Measurements from ENCODE around the gene PNO1. TPM values are rescaled to one million over a fixed set of nuclear protein-coding genes. Genes with fewer than 3 reads are reported as not detected.

The PNO1 gene
- total RNA-seq, 2 experiments from 2014 or later, result 27.1 to 29.5 TPM

DNA sequence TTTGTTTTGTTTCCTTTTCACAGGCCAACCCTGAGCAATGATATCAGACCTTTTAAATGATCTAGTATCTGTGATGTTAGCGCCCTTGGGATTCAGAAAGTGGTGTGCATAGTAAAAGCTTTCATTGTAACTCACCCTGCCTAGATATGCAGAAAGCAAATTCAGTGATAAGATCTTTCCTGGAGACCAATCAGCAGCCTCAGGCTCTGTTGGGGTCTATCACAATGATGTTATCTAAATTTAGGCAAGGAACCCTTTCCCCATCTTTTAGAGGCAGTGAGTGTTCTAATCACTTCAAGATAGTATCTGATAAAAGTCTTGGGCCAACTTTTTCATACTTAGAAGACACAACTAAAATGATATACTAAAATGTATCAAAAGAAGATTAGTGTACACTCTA, 23.6 kb upstream of the PNO1 start:
- Mint-ChIP-seq H3K36me3 (ENCODE audit: low read depth) (peaks cover 73% of the 10 kb centered on the region), H3K27ac (no peak overlapping the region), H3K4me3 (no peak overlapping the region), H3K4me1 (ENCODE audit: low read depth) (no peaks in the 10 kb centered on the region), H3K9me3 (no peaks in the 10 kb centered on the region), H3K27me3 (no peaks in the 10 kb centered on the region)
- TF ChIP-seq, protein P1, sequence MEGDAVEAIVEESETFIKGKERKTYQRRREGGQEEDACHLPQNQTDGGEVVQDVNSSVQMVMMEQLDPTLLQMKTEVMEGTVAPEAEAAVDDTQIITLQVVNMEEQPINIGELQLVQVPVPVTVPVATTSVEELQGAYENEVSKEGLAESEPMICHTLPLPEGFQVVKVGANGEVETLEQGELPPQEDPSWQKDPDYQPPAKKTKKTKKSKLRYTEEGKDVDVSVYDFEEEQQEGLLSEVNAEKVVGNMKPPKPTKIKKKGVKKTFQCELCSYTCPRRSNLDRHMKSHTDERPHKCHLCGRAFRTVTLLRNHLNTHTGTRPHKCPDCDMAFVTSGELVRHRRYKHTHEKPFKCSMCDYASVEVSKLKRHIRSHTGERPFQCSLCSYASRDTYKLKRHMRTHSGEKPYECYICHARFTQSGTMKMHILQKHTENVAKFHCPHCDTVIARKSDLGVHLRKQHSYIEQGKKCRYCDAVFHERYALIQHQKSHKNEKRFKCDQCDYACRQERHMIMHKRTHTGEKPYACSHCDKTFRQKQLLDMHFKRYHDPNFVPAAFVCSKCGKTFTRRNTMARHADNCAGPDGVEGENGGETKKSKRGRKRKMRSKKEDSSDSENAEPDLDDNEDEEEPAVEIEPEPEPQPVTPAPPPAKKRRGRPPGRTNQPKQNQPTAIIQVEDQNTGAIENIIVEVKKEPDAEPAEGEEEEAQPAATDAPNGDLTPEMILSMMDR (IDR thresholded peaks at IDR 0.05), result no peak
- ChIA-PET POLR2A (no interaction called here), CTCF (no interaction called here)
- ATAC-seq (ENCODE audit: poor library complexity) (no peak), DNase-seq (no peak)
- Histone ChIP-seq H3K36me3 (ENCODE audit: insufficient read depth, low read length) (peaks cover 26% of the 10 kb centered on the region), H3K27ac (ENCODE audit: low read depth in 1 of 2, low read length in 2 of 2) (no peak overlapping the region), H3K27me3 (ENCODE audit: control insufficient read depth in 1 of 2, insufficient read depth in 2 of 2, low read length in 2 of 2) (no peaks in the 10 kb centered on the region), H3K4me1 (ENCODE audit: insufficient read depth, low read length) (no peaks in the 10 kb centered on the region), H3K9me3 (ENCODE audit: control insufficient read depth in 1 of 2, insufficient read depth in 1 of 2, low read length in 2 of 2) (no peaks in the 10 kb centered on the region), H3K4me3 (ENCODE audit: low read length) (no peak overlapping the region)
- intact Hi-C loops (cut with DNase I, micrococcal nuclease), result no loop called here

GRCh38 chr2:68134554-68134953, 23.1 kb upstream of the PNO1 start:
- H3K36me3 Mint-ChIP-seq (ENCODE audit: low read depth), result peaks cover 74% of the 10 kb centered on the region

DNA sequence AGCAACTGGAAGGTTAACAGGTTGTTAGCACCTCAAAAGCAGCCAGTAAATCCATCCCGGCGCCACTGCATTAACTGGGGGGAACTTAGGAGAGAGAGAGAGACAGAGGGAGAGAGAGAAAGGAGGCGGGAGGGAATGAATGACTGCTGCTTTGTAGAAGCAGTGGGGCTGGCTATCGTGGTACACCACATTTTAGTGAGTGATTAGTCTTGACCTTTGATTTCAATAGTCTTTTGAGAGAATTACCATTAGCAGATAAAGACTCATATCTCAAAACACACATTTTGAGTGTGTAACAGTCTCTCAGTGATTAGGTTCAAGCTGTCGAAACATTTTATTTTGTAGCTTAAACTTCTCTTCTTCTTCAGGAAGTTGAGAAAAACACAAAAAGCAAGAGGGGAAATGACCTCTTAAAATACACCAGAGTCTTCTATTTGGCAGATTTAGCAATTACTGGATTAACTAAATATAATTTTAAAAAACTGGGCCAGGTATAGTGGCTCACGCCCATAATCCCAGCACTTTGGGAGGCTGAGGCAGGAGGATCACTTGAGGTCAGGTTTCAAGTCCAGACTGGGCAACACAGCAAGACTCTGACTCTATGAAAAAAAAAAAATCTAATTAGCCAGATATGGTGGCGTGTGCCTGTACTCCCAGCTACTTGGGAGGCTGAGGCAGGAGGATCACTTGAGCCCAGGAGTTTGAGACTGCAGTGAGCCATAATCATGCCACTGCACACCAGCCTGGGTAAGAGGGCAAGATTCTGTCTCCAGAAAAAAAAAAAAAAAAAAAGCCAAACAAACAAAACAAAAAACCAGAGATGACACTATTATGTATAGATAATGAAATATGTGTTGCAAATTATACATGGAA, 22.0 kb upstream of the PNO1 start:
- ChIA-PET POLR2A (no interaction called here), CTCF (interaction anchor here (1.1 kb wide), 1 partner anchor 108 kb away, joined by 4 read pairs; no protein-coding TSS in a partner anchor)
- Mint-ChIP-seq H3K36me3 (ENCODE audit: low read depth) (peaks cover 75% of the 10 kb centered on the region), H3K4me3 (no peak overlapping the region), H3K9me3 (no peaks in the 10 kb centered on the region), H3K27ac (no peak overlapping the region), H3K4me1 (ENCODE audit: low read depth) (no peaks in the 10 kb centered on the region), H3K27me3 (no peaks in the 10 kb centered on the region)
- DNase-seq, result no peak
- intact Hi-C loops (cut with DNase I, micrococcal nuclease), result loop anchor here in 1 of 2 experiments (5.0 kb wide), 1 partner anchor 307 kb away; no protein-coding TSS in a partner anchor
- Histone ChIP-seq H3K9me3 (ENCODE audit: control insufficient read depth in 1 of 2, insufficient read depth in 1 of 2, low read length in 2 of 2) (no peaks in the 10 kb centered on the region), H3K4me3 (ENCODE audit: low read length) (no peak overlapping the region), H3K4me1 (ENCODE audit: insufficient read depth, low read length) (no peaks in the 10 kb centered on the region), H3K27me3 (ENCODE audit: control insufficient read depth in 1 of 2, insufficient read depth in 2 of 2, low read length in 2 of 2) (no peaks in the 10 kb centered on the region), H3K27ac (ENCODE audit: low read depth in 1 of 2, low read length in 2 of 2) (no peak overlapping the region), H3K36me3 (ENCODE audit: insufficient read depth, low read length) (peaks cover 30% of the 10 kb centered on the region)
- TF ChIP-seq, protein P1 (IDR thresholded peaks at IDR 0.05), result no peak
- no peak for ATAC-seq (ENCODE audit: poor library complexity)

More at GRCh38 chr2:68134554-68134953, 23.1 kb upstream of the PNO1 start:
- Mint-ChIP-seq H3K4me1 (ENCODE audit: low read depth) (no peaks in the 10 kb centered on the region), H3K27ac (no peak overlapping the region), H3K4me3 (no peak overlapping the region), H3K27me3 (no peaks in the 10 kb centered on the region), H3K9me3 (no peaks in the 10 kb centered on the region)
- no peaks in the 10 kb centered on the region for H3K9me3 ChIP-seq (ENCODE audit: control insufficient read depth in 1 of 2, insufficient read depth in 1 of 2, low read length in 2 of 2)
- TF ChIP-seq, protein P1 (IDR thresholded peaks at IDR 0.05), result no peak
- no peaks in the 10 kb centered on the region for H3K27me3 ChIP-seq (ENCODE audit: control insufficient read depth in 1 of 2, insufficient read depth in 2 of 2, low read length in 2 of 2)
- intact Hi-C loops (cut with DNase I, micrococcal nuclease), result no loop called here
- no peak overlapping the region for H3K4me3 ChIP-seq (ENCODE audit: low read length)
- CTCF ChIA-PET, result no interaction called here
- ATAC-seq (ENCODE audit: poor library complexity), result no peak
- H3K27ac ChIP-seq (ENCODE audit: low read depth in 1 of 2, low read length in 2 of 2), result no peak overlapping the region
- POLR2A ChIA-PET, result no interaction called here
- no peaks in the 10 kb centered on the region for H3K4me1 ChIP-seq (ENCODE audit: insufficient read depth, low read length)
- peaks cover 28% of the 10 kb centered on the region for H3K36me3 ChIP-seq (ENCODE audit: insufficient read depth, low read length)
- DNase-seq, result no peak
